Activated T-cell treated with anti-CD3 and anti-CD28 coated beads for 4 hours (primary cell): ENCODE data around the gene CHST13.

Experiments used
- DNase-seq: peaks from one replicate; pipeline ENCODE4 v3.0.0-alpha.2; 2020

Gene CHST13

DNA sequence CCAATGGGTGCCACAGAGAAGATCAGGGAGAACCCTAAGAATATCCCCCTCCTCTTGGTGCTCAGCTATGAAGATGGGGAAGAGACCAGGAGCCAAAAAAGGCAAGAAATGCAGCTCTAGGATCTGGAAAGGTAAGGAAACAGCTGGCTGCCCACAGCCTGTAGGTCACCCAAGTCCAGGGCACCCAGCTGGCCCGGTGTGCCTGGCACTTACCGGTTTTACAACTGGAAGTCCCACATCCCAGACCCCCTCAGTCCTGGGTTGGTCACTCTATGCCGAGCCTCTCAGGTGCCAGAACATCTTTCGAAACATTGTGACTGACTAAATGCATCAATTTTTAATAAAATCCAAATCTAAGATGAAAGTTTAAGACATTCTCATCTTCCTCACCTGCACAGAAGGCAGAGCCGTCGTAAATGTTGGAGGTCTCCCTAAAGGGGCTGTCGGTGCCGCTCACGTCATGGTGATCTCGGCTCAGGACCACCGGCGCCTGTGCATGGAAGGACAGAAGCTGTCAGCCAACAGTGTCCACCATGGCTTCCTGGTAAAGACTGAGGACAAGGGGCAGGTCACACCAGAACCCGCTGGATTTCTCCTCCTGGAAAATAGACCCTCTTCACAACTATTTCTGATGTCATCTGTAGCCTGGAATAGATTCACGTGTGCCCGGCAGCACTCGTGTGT is 34.9 kb upstream of the CHST13 start:
- no peak for DNase-seq

DNA sequence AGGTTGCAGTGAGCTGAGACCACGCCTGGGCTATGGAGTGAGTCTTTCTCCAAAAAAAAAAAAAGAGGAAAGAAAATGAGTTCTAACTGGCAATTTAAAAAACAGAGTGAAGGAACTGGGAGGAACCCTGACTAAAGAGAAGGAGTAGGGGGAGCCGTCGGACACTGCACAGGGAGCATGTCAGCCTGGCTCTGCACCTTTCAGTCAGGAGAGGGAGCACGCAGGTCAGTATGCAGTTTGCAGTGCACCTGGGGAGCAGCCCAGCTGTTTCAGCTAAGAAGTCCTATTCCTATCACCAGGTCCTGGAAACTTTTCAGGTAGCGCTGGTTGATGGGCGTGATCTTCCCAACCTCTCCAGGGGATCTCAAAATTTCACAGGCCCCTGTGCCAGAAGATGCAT is 33.3 kb upstream of the CHST13 start:
- DNase-seq: no peak

DNA sequence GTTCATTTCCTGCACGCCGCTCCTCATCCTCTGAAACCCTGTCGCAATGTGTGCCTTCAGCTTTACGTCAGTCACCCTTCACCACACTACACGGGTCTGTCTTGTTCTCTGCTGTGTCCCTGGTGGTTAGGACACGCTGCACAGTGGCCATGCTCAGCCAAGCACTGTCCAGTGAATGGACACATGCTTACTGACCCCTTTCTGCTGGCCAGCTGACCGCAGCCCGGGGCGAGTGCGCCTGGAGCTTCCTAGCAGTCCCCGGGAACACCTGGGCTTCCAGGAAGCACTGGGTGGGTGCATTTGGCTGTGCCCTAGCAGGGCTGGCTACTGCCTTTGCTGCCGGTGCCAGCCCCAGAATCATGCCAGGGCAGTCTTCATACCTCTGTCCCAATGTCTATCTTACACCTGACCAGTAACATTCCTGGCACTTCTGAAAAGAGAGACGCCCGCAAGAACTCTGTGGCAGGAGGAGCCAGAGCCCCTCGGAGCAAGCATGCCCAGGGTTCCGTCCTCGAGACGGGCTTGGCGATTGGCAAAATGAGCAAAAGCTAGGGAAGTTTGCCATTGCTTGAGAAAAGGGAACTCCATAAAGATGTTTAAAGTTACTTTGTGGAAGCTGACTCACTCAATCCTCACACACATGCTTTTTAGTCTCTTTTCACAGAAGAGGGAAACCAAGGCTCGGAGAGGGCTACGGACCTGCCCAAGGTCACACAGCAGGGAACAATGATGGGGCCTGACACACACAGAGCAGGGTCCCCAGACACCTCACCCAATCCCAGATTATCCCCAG is 32.5 kb upstream of the CHST13 start:
- DNase-seq: no peak

DNA sequence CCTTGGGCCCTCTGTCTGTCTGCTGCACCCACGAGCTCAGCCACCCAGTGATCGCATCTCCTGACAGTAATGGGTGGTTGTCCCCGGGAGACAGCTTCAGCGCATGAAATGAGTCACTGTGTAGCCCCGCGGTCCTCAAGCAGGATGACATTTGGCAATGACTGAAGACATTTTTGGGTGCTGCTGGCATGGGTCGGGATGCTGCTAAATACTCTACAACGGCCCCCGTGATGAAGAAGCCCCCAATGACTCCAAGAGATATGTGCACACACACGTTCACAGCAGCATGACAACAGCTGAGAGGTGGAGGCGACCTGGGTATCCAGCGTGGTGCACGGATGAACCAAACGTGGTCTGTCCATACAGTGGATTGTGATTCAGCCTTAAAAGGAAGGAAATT is 30.9 kb upstream of the CHST13 start:
- no peak for DNase-seq

DNA sequence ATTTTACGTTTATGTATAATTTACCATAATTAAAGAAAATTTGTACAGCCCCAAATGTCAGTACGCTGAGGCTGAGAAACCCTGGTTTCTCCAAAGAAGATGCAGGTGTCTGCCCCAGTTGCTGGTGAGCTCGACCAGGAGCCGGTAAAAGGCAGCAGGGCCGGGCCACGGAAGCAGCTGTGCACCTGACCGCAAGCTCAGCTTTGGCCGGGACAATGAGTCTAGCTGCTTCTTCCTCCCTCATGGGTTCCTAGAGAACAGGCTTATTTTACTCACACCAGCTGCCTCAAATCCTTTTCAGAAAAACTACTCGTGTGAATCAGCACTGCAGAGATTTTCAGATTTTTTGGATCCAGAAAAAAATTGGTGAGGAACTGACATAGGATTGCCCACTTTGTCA is 30.2 kb upstream of the CHST13 start:
- no peak for DNase-seq

DNA sequence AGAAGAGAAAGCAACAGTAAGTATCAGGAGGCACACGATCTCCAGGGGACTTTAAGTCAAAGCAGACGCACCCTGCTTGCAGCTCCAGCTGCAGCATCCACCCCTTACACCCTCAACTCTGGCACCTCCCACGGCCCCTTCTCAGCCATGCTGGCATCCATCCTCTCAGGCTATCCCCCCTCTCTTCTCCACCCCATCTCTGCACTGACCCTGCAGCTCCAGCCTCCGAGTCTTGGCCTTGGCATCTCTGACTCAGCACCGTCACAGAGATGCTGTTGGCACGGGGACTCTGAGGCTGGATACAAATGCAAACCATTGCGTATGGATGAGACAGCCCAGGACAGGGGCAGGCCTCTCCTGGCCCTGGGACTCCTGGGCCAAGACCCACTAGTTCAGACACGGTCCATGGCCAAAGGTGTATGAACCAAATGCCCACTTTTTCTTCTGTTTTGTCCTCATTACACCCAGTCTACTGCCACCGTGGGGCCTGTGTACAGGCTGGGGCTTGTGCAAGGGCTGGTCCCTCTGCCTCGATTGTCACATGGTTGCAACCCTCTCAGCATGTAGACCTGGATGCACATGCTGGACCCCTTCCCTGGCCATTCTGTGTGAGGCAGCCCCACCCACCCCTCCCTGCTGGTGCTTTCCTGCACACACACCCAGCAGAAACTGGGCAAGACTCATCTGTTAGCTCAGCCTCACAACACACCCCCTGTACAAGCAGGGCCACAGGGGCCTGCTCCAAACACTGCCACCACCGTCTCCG is 29.6 kb upstream of the CHST13 start:
- DNase-seq: no peak

DNA sequence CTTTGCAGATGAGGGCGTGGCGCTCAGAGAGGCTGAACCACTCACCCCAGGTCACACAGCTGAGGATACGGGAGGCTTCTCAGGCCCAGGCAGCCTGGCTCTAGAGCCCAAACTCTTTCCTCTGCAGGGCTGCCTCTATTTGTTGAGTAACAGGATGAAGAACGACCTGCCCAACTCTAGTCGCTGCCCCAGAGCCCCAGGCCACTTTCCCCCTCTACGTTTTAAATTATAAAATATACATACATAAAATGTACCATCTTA is 29.1 kb upstream of the CHST13 start:
- no peak for DNase-seq

DNA sequence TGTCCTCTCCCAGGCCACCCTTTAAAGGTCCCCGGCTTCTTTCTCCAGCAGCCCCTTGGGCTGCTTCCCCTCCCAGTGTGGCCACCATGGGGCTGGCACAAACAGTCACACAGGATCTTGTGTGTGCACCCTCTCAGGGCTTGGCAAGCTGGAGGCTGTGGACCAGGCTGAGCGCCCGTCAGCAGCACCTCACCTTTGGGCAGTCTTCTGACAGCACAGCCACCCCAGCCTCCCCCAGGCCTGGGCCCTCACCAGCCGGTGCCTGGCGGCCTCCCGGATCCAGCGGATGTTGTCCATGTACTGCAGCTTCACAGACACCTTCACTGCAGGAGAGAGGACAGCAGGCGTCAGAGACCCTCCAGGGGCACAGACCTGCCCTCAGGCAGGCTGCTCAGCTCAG is 28.2 kb upstream of the CHST13 start:
- DNase-seq: no peak

DNA sequence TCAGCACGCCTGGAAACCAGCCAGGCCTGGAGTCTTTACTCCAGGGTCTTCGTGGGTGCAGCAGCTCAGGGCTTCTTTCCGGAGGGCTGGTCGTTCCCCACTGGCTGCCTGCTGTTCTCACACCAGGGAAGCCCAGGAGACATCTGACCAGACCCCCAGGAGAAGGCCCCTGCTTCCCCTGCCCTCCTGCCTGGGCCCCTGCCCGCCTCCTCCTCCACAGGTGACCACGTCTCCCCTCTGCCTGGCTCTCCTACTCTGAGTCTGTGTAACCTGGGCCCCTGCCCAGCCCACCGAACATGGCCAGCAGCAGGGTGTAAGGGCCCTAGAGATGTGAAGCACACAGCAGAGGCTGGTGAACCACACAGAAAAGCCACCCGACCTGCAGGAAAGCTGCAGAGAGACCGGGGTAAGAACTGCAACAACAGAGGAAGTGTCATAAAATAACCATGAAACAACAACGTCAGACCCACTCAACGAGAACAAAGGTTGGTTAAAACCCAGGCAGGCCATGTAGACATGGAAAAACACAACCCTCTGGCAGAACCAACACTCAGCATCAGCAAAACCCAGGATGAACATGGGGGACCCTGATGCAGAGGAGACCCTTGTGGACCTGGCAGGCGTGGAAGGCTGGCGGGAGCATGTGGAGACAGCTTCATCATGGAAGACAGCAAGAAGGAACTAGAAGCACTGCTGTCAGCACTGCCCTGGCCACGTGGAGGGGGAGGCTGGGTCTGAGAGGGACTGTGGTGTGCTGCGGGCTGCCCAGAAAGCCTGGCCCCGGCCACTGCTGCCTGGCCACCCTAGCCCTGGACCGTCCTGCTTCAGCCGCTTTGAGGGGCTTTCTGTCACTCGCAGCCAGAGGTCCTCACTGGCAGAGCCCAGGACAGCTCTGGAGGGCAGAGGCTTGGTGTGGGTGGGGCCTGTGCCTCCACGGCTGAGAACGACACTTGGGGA is 26.8 kb upstream of the CHST13 start:
- no peak for DNase-seq

DNA sequence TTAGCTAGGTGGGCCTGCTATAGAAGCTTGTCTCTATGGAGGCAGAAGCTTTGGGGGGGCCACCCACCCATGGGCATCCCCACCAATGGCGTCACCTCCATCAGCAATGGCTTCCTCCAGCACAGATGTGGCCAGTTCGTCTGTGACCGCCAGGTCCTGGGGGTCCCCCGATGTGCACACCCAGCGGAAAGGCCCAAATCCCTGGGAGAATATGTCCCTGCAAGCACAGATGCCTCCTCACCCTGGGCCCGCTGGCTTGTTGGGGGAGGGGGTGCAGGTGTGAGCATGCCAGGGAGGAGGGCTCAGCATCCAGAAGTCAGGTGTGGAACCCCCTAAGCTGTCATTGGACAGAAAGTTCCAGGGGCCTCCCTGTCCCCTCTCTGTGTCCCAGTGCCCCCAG is 26.0 kb upstream of the CHST13 start:
- no peak for DNase-seq

DNA sequence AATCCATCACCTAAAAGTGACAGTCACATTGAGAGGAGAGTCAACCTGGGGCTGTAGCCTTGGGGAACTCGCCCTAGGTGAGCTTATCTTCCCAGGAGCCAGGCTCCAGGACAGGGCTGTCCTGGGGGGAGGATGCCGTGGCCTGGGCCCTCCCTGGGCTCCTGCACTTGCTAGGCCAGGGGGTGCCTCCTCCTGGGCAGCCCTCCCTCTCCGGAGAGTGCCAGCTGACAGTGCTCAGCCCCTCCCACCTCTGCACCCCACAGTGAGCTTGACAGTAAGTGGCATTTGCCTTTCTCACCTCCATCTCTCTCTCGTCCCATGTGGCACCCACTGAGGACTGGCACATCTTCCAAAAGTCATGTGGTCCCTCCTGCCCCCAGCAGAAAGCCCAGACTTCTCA is 25.5 kb upstream of the CHST13 start:
- no peak for DNase-seq

DNA sequence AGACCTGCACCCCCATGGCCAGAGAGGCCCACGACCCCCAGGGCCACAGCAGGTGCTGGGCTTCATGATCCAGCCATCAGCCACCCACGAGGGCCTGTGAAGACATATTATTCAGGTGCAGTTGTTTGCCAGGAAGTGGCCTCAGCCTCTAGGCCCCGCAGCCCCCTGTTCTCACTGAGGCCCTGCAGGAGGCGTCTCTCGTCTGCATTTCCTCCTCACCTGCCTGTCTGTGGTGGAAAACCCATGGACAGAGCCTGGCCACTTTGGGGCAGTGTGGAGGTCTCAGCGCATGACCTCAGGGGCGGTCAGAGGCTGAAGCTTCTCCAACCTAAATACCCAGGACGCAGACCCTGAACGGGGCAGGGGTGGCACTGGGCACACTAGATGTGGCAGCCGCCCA is 25.0 kb upstream of the CHST13 start:
- DNase-seq: no peak

DNA sequence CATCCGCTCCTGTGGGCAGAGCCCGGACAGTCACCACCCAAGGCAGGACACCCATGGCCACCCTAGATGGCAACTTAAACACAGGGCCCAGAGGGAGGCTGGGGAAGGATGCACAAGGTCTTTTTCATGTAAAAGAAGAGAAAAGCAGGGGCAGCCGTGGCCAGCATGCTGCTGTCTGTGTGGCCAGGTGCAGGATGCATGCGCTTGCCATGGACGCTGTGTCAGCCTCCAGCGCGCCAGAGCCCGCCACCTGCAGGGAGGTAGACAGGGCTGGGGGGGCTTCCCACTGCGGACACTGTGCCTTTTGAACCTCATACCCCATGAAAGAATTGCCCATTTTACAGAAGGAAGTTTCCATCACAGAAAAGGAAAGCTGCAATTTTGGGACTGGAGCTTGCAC is 24.6 kb upstream of the CHST13 start:
- no peak for DNase-seq

DNA sequence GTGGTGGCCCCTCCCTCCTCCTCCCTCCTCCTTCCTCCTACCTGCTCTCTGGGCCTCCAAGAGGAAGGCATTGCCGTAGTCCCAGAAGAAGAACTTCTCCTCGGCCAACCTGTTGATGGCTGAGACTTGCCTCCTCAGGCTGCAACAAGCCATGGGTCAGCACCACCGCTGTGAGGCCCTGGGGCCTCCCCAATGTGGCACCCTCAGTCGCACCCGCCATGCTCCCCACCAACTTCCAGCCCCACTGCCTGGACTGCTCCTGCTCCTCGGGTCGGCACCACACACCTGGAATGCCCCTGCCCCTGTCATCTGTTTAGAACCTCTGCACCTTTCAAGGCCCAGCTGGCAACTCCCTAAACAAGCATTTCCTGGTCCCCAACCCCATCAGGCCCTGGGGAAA is 23.9 kb upstream of the CHST13 start:
- no peak for DNase-seq

DNA sequence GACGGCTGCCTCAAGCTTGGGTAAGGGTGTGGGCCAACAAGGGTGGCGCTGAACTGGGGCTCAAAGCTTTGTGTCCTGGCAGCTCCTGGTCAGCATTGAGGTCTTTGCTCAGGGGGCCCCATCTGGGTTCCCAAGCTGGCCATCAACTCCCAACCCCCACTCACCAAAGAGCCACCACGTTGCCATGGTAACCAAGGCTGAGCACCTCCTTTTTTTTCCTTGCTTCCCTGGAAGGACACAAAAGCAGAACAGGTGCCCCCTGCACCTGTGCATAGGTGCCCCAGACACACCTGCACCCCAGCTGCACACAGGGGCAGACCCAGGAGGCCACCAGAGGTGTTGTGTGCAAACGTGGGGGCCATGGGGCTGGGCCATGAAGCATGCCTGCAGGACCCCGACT is 22.9 kb upstream of the CHST13 start:
- DNase-seq: no peak

DNA sequence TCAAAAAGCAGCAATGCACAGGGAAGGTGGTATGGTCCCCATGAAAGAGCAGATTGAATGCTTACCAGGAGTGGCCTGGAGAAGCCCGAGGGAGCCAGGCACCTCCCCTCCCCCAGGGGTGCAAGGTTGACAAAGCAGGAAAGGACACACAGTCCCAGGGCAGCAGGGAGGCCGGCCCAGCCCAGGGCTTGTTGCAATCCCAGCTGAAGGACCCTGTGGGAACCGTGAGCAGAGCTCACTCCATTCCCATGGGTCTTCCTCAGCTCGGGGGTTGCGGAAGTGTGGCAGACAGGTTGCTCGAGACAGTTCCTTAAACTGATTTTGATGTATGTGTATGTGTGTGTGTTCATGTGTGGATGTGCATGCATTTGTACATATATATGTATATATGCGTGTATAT is 22.2 kb upstream of the CHST13 start:
- no peak for DNase-seq

DNA sequence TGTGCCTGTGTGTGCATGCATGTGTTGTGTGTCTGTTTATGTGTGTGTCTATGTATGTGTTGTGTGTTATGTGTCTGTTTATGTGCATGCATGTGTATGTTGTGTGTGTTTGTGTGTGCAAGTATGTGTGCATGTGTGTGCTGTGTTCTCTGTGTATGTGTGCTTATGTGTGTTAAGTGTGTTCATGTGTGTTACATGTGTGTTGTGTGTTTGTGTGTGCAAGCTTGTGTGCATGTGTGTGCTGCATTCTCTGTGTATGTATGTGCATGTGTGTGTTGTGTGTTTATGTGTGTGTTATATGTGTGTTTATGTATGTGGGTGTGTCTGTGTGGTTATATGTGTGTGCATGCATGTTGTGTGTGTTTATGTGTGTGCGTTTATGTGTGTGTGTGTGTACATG is 21.3 kb upstream of the CHST13 start:
- no peak for DNase-seq

DNA sequence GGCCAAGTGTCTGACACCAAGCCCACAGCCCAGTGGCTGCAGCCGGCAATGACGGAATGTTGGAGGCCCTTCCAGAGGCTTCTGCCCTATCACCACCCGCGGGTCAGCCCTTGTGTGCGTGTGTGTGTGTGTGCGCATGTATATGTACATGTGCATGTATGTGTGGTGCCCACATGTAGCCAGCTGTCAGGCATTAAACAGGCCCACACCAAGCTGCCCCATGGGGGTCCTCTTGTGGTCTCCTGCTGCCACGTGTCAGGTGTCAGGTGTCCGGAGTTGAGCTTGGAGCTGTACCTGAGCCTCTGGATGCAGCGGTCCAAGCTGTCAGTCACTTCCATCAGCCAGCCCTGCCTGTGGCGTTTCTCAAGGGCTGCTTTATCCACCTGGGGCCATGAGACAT is 20.3 kb upstream of the CHST13 start:
- no peak for DNase-seq

DNA sequence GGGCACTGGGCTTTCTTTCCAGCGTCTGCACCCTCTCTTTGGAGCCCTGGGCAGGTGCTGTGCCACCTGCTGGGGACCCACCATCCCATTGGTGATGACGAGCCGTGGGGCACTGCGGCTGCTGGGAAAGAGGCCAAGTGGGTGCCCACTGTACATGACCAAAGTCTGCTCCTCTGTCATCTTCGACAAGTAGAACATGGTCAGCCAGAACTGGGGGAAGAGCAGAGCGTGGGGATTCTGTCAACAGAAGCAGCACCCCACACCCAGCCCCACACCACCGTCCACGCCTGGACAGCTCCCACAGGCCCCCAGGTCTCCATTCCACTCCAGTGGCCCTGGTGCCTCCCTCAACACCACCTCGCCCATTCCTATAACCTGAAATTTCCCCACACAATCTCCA is 16.1 kb upstream of the CHST13 start:
- DNase-seq: no peak

DNA sequence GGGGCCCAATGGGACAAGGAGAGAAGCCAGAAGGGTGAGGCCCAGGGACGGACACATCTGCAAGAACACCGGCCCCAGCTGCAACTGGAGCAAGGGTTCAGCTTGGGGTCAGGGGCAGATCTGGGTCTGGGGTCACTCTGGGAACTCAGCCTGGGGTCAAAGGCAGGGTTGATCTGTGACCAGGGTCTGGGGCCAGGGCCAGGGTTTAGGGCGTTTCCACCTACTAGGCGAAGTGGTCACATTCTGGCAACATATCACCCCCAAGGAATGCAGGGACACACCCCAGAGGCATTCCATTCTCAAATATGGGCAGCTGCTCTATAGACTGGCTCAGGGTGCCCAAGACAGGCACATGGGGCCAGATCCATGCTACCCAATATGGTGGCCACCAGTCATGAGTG is 15.4 kb upstream of the CHST13 start:
- no peak for DNase-seq

DNA sequence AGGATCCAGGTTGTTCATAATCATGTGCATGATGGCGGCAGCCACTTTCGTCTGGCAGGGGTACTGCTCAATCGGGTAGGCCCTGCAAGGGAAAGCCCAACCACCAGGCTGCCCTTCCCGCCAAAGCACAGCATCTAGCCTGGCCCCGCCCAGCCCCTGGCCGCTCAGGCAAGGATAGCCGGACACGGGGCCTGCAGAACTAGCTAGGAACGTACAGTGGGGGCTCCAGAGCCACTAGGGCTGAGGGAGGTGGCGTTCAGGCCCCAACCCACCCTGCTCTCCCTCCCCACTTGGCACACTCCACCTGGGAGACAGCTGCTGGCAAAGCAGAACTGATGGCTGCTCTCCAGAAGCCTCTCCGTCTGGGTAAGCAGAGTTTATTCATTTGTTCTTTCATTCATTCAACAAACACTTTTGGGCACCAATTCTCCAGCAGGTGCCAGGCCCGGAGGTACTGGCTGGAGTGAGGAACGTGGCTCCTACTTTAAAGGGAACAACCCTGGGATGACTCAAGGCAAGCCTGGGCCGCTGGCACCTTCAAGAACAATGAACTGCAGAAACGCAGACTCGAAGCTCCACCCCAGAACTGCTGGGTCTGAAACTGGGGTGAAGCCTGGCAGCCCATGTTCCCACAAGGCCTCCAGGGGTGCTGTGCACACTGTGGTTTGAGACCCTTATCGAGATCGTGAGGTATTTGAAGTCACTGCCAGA is 14.2 kb upstream of the CHST13 start:
- no peak for DNase-seq

DNA sequence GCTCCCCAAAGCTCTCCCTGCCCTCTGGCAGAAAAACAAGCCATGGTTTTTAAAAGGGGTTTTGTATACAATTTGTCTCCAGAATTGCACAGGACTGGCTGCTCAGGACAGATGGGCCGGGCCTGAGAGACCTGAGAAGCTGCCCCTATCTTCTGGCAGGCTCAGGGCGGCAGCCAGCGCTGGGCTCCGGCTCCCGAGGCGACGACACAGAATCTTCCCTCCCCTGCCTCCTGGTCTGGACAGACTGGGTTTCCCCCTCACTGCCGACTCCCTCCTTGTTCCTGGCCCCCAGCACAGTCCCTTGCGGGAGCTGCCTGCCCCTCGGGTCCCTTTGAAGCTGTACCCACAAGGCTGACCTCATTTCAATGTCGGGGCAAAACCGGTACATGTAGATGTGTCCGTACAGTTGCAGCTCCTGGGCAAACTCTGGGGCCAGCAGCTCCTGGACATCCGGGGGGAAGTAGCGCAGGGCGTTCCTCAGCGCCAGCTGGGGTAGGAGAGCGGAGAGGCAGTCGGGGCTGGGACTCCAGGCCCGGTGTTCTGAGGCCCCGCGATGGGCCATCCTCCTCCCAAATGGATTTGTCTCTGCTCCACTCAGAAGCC is 13.5 kb upstream of the CHST13 start:
- no peak for DNase-seq
